KMS-11 (cell line): ENCODE measurements around the gene EHD3.

ENCODE experiments used
- H2AFZ ChIP-seq: fragments of 200-600 bp; sonication (generic); 2 replicates; pipeline ENCODE4 v1.6.1; 2016; ENCODE audit warnings: antibody characterized with exemption, mixed run types, low read depth
- H3K27ac ChIP-seq: fragments of 200-600 bp; sonication (generic); 2 replicates; pipeline ENCODE4 v1.6.1; 2016; ENCODE audit warnings: mild to moderate bottlenecking, mixed run types
- H3K27me3 ChIP-seq: fragments of 200-600 bp; sonication (generic); 2 replicates; pipeline ENCODE4 v1.6.1; 2017; ENCODE audit warnings: mild to moderate bottlenecking, low read depth, mixed run types, moderate library complexity; ENCODE audit not compliant: insufficient read depth
- H3K36me3 ChIP-seq: fragments of 200-600 bp; sonication (generic); 2 replicates; pipeline ENCODE4 v1.6.1; 2017; ENCODE audit warnings: mild to moderate bottlenecking, mixed run types; ENCODE audit not compliant: insufficient read depth
- H3K4me1 ChIP-seq: fragments of 200-600 bp; sonication (generic); 2 replicates; pipeline ENCODE4 v1.6.1; 2016; ENCODE audit warnings: mild to moderate bottlenecking, low read depth, mixed run types; ENCODE audit not compliant: poor library complexity, severe bottlenecking
- H3K4me2 ChIP-seq: fragments of 200-600 bp; sonication (generic); 2 replicates; pipeline ENCODE4 v1.7.0; 2016; ENCODE audit warnings: mild to moderate bottlenecking, mixed run types
- H3K4me3 ChIP-seq: fragments of 200-600 bp; sonication (generic); IDR thresholded peaks from 2 replicates; pipeline ENCODE4 v1.6.1; 2017; ENCODE audit warnings: low read depth, low read length, mixed read lengths; ENCODE audit not compliant: insufficient read depth
- H3K79me2 ChIP-seq: fragments of 200-600 bp; sonication (generic); 2 replicates; pipeline ENCODE4 v1.6.1; 2016; ENCODE audit warnings: low read depth, mixed run types; ENCODE audit not compliant: insufficient read depth
- H3K9ac ChIP-seq: fragments of 200-600 bp; sonication (generic); 2 replicates; pipeline ENCODE4 v1.6.1; 2016; ENCODE audit warnings: mild to moderate bottlenecking, mixed run types
- H4K20me1 ChIP-seq: fragments of 200-600 bp; sonication (generic); 2 replicates; pipeline ENCODE4 v1.6.1; 2016; ENCODE audit warnings: mild to moderate bottlenecking, mixed run types; ENCODE audit not compliant: insufficient read depth
- TF ChIP-seq, protein P1 (sequence below): fragments of 200-600 bp; sonication (generic); conservative IDR thresholded peaks from 2 replicates; pipeline ENCODE4 v1.6.1; 2017; ENCODE audit warnings: low read depth, mild to moderate bottlenecking, antibody characterized with exemption, low read length, moderate library complexity, mixed read lengths

Gene EHD3

GRCh38 chr2:31190188-31190587 lies 43.8 kb upstream of the EHD3 start:
- no peaks in the 10 kb centered on the region for H3K4me1 ChIP-seq
- TF ChIP-seq, protein P1, sequence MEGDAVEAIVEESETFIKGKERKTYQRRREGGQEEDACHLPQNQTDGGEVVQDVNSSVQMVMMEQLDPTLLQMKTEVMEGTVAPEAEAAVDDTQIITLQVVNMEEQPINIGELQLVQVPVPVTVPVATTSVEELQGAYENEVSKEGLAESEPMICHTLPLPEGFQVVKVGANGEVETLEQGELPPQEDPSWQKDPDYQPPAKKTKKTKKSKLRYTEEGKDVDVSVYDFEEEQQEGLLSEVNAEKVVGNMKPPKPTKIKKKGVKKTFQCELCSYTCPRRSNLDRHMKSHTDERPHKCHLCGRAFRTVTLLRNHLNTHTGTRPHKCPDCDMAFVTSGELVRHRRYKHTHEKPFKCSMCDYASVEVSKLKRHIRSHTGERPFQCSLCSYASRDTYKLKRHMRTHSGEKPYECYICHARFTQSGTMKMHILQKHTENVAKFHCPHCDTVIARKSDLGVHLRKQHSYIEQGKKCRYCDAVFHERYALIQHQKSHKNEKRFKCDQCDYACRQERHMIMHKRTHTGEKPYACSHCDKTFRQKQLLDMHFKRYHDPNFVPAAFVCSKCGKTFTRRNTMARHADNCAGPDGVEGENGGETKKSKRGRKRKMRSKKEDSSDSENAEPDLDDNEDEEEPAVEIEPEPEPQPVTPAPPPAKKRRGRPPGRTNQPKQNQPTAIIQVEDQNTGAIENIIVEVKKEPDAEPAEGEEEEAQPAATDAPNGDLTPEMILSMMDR: no peak

DNA sequence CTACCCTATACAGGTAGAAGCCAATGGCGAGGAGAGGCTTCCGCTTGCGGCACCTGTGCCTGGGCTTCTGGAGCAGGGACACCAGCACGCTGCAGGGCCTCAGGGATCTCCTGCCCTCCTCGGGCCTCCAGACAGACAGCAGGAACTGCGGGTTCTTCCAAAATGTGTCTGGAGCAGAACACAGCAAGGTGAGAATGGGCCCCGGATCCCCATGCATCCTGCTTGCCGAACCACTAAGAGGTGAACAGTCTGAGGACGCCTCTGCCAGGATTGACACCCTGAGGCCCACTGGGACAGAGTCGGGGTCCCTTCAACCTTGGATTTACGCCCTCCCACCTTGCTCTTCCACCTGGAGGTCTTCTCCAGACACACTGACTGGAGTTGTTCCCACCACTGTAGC lies 42.0 kb upstream of the EHD3 start:
- H3K9ac ChIP-seq: no peak overlapping the region
- no peaks in the 10 kb centered on the region for H3K4me1 ChIP-seq
- no peaks in the 10 kb centered on the region for H3K79me2 ChIP-seq
- H3K27me3 ChIP-seq: no peaks in the 10 kb centered on the region
- no peaks in the 10 kb centered on the region for H4K20me1 ChIP-seq
- TF ChIP-seq, protein P1: no peak
- no peak overlapping the region for H2AFZ ChIP-seq
- no peak overlapping the region for H3K4me3 ChIP-seq
- no peaks in the 10 kb centered on the region for H3K36me3 ChIP-seq
- H3K27ac ChIP-seq: no peak overlapping the region
- H3K4me2 ChIP-seq: no peak overlapping the region

More at GRCh38 chr2:31190188-31190587, 43.8 kb upstream of the EHD3 start:
- no peak overlapping the region for H3K27ac ChIP-seq
- no peaks in the 10 kb centered on the region for H3K27me3 ChIP-seq
- H3K79me2 ChIP-seq: no peaks in the 10 kb centered on the region
- H2AFZ ChIP-seq: no peak overlapping the region
- H4K20me1 ChIP-seq: no peaks in the 10 kb centered on the region
- H3K36me3 ChIP-seq: no peaks in the 10 kb centered on the region
- no peak overlapping the region for H3K4me3 ChIP-seq
- no peak overlapping the region for H3K4me2 ChIP-seq
- H3K9ac ChIP-seq: no peak overlapping the region

DNA sequence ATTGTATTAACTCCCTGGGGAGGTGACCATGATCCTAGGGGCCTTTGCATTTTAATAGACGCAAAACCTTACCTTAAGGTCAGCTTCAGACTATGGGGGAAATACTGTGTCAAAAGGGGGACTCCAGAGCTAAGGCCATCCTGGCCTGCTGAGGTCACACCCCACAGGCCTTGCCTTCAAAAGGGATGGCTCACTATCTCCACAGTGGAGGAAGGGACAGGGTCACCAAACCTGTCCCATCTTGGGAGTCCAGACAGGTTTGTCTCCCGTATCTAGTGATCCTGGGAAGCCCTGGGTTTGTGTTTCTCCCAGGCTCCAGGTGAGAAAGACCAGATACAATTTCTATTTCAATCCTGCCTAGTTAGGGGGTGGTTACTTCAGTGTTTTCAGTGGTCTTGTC lies 41.6 kb upstream of the EHD3 start:
- Histone ChIP-seq H3K36me3 (no peaks in the 10 kb centered on the region), H3K79me2 (no peaks in the 10 kb centered on the region), H2AFZ (no peak overlapping the region), H3K4me2 (no peak overlapping the region), H4K20me1 (no peaks in the 10 kb centered on the region), H3K27ac (no peak overlapping the region), H3K4me3 (no peak overlapping the region), H3K9ac (no peak overlapping the region), H3K4me1 (no peaks in the 10 kb centered on the region), H3K27me3 (no peaks in the 10 kb centered on the region)
- TF ChIP-seq, protein P1: no peak

DNA sequence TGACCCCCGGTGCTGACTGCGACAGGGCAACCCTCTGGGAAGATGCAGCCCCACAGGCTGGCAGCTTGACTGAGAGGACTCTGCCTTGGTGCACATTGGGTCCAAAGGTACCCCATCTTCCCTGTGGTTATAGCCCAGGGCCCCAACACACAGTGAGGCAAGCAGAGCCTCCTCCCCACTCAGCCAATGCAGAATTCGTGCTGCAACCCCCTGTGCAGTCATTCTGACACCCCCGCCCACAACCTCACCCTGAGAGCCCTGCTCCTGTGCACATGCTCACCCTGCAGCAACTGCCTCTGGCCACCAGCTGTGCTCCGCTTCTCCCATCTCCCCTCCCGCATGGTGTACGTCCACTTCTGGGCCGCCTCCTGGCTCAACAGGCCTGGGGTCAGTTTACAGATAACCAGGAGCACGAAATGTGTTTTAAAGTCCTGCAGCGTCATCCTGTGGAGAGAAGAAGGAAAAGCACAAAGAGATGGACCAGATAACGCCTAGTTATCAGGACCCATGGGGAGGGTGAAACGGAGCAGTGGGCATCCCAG lies 41.0 kb upstream of the EHD3 start:
- Histone ChIP-seq H3K36me3 (no peaks in the 10 kb centered on the region), H3K27ac (no peak overlapping the region), H3K4me1 (no peaks in the 10 kb centered on the region), H3K4me2 (no peak overlapping the region), H3K27me3 (no peaks in the 10 kb centered on the region), H3K9ac (no peak overlapping the region), H3K79me2 (no peaks in the 10 kb centered on the region), H4K20me1 (no peaks in the 10 kb centered on the region), H2AFZ (no peak overlapping the region), H3K4me3 (no peak overlapping the region)
- TF ChIP-seq, protein P1: no peak
